ENCODE data around the gene BMPR1B. TPM values are rescaled to one million over a fixed set of nuclear protein-coding genes. Genes with fewer than 3 reads are reported as not detected.

Gene BMPR1B
- polyA plus RNA-seq, 1 experiment, result 0.07 TPM

DNA sequence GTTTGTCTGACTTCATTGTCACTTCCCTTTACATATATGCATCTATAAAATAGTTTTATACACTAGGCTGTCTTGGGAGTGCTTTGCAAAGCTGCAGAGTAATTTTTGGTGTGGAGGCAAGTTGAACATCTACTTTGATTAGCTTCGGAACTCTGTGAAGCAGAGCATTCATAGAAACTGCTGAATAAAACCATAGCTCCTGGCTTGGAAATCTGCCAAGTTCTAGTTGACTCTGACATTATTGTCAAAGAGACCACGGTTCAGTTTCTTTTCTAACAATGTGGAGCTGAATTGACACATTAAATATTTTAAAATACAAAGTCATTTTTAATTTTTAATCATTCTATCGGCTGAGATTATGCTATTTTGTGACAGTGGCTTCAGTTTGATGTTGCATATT is 335.0 kb downstream of the BMPR1B start:
- Histone ChIP-seq H3K4me3 (ENCODE audit: low read depth, low read length) (no peak overlapping the region), H3K36me3 (ENCODE audit: control insufficient read depth, insufficient read depth, low read length) (no peaks in the 10 kb centered on the region), H3K27me3 (ENCODE audit: control insufficient read depth, insufficient read depth, low read length) (no peaks in the 10 kb centered on the region)
- DNase-seq (ENCODE audit: low read depth), result no peak
- ChIA-PET CTCF (interaction anchor here (0.7 kb wide), 1 partner anchor 330 kb away, joined by 3 read pairs; no protein-coding TSS in a partner anchor), POLR2A (no interaction called here)
- TF ChIP-seq, protein P1, sequence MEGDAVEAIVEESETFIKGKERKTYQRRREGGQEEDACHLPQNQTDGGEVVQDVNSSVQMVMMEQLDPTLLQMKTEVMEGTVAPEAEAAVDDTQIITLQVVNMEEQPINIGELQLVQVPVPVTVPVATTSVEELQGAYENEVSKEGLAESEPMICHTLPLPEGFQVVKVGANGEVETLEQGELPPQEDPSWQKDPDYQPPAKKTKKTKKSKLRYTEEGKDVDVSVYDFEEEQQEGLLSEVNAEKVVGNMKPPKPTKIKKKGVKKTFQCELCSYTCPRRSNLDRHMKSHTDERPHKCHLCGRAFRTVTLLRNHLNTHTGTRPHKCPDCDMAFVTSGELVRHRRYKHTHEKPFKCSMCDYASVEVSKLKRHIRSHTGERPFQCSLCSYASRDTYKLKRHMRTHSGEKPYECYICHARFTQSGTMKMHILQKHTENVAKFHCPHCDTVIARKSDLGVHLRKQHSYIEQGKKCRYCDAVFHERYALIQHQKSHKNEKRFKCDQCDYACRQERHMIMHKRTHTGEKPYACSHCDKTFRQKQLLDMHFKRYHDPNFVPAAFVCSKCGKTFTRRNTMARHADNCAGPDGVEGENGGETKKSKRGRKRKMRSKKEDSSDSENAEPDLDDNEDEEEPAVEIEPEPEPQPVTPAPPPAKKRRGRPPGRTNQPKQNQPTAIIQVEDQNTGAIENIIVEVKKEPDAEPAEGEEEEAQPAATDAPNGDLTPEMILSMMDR (IDR thresholded peaks at IDR 0.05; ENCODE audit: insufficient read depth, low read depth, low read length), result no peak

DNA sequence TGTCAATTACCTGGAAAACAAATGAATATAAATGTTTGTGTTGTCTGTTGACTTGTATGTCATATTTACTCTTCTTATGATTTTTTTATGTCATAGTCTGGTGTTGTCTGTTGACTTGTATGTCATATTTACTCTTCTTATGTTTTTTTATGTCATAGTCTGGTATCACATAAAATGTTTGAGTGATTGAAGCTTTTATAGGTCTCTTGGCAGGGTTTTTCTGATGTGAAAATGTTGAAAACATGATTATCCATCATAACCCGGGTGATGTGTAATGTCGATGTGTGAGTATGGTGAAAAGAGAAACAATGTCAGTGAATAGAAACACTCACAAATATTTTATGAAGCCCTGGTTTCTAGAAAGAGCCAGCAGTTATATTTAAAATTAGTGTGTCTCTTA is 335.7 kb downstream of the BMPR1B start:
- no peak overlapping the region for H3K4me3 ChIP-seq (ENCODE audit: low read depth, low read length)
- H3K27me3 ChIP-seq (ENCODE audit: control insufficient read depth, insufficient read depth, low read length), result no peaks in the 10 kb centered on the region
- no peak for DNase-seq (ENCODE audit: low read depth)
- no peaks in the 10 kb centered on the region for H3K36me3 ChIP-seq (ENCODE audit: control insufficient read depth, insufficient read depth, low read length)
- ChIA-PET CTCF (interaction anchor here (0.7 kb wide), 1 partner anchor 331 kb away, joined by 3 read pairs; no protein-coding TSS in a partner anchor), POLR2A (no interaction called here)
- TF ChIP-seq, protein P1 (IDR thresholded peaks at IDR 0.05; ENCODE audit: insufficient read depth, low read depth, low read length), result no peak

DNA sequence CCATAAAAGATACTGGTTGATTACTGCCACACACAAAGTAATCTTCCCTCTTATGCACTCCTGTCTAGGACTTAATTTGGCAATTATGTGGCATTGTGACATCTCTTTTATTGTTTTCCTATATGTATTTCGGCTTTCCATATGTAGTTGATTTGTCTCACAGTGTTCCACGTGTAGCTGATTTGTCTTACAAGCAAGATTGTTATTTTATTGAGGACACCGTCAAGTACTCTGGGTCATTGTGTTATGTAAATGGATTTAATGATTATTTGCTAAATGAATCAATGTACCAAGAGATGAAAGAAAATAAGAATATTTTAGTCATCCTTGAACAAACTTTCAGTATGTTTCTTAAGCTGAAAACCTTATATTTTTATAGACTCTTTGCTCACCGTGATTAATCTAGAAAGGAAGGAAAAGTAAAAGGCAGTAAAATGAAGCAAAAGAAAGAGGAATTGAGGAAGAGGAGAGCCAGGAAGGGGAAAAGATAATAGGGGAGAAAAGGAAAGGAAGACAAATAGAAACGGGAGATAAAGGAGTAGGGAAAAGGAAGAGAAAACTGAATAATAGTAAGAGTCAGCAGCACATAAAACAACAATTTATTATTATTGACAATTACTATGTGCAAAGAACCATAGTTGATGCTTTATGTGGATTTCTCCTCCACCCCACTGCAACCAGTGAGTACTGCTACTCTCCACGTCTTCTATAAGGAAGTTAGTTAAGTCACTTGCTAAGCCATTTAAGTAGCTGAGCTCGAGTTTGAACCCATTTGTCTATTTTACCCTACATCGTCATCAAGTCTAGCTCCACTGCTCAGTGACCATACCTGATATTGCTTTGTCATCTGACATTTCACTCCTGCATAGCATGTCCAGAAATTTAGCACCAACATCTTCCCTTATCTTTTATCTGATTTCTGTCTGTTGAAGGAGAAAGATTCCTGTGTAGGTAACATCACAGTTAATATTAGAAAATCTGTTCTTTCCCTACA is 336.5 kb downstream of the BMPR1B start:
- DNase-seq (ENCODE audit: low read depth), result no peak
- H3K36me3 ChIP-seq (ENCODE audit: control insufficient read depth, insufficient read depth, low read length), result no peaks in the 10 kb centered on the region
- H3K27me3 ChIP-seq (ENCODE audit: control insufficient read depth, insufficient read depth, low read length), result no peaks in the 10 kb centered on the region
- H3K4me3 ChIP-seq (ENCODE audit: low read depth, low read length), result no peak overlapping the region
- POLR2A ChIA-PET, result no interaction called here
- TF ChIP-seq, protein P1 (IDR thresholded peaks at IDR 0.05; ENCODE audit: insufficient read depth, low read depth, low read length), result no peak
- CTCF ChIA-PET, result interaction anchor here (1.3 kb wide), 1 partner anchor 31 kb away, joined by 3 read pairs; no protein-coding TSS in a partner anchor

DNA sequence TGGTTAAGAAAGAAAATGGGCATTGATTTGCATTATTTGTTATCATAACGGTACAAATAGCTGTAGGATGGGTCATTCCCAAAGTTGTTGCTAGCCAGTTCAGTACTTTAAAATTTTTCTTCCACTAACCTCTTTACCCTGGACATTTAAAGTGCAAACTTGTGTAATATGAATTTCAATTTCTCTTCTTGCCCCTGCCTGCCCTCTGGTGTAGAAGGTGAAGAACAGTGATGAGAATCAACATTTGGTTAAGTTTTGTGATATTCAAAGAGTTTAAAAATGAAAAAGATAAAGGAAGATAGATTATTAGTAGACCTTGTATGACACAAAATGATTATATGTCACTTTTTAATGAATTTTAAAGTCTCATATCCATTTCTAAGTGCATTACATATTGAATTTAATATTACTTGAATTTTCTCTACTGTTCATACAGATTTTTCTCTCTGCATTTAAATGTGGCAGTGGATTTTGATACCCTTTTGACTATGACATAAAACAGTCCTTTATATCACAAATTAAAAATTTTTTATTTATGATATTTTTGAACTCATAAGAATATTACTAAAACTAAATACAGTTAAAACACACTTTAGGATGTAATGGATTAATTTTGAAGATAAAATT is 337.7 kb downstream of the BMPR1B start:
- no peak for DNase-seq (ENCODE audit: low read depth)
- TF ChIP-seq, protein P1 (IDR thresholded peaks at IDR 0.05; ENCODE audit: insufficient read depth, low read depth, low read length), result peak; percentile 43; the same call in 1 of the 2 replicates
- Histone ChIP-seq H3K36me3 (ENCODE audit: control insufficient read depth, insufficient read depth, low read length) (no peaks in the 10 kb centered on the region), H3K4me3 (ENCODE audit: low read depth, low read length) (no peak overlapping the region), H3K27me3 (ENCODE audit: control insufficient read depth, insufficient read depth, low read length) (no peaks in the 10 kb centered on the region)
- POLR2A ChIA-PET, result no interaction called here
- CTCF ChIA-PET, result interaction anchor here (1.3 kb wide), 1 partner anchor 30 kb away, joined by 3 read pairs; no protein-coding TSS in a partner anchor

DNA sequence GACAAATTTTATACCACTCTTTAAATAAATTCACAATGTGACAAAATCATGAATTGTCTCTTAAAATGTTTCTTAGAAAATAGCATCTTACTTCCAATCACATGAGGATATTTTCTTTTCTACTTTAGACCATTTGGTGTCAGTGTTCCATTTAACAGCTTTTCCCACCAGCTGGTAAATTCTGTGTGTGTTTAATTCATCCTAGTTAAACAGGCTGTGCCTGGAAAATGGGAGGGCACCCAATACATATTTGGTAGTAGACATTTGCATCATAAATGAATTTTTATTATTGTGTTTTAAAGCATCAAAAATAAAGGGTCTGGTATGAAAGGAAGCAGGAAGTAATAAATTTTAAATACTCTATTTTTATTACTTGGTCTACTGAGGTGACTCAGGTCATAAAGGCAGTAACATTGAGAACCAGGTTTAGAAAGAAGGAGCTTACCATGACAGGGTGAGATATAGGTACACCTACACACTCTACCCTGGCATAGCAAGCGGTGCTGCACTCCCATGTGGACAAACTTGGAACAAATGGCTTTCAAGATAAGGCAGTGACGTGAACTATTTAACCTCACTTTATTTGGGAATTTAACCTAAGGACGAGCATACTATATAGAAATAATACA is 344.5 kb downstream of the BMPR1B start:
- H3K4me3 ChIP-seq (ENCODE audit: low read depth, low read length), result no peak overlapping the region
- no peaks in the 10 kb centered on the region for H3K27me3 ChIP-seq (ENCODE audit: control insufficient read depth, insufficient read depth, low read length)
- no peak for DNase-seq (ENCODE audit: low read depth)
- ChIA-PET POLR2A (no interaction called here), CTCF (no interaction called here)
- TF ChIP-seq, protein P1 (IDR thresholded peaks at IDR 0.05; ENCODE audit: insufficient read depth, low read depth, low read length), result no peak
- no peaks in the 10 kb centered on the region for H3K36me3 ChIP-seq (ENCODE audit: control insufficient read depth, insufficient read depth, low read length)
